NOMO-1 (cell line): Measurements from ENCODE around the gene TMEM39B.
"Not testable (repeated sequence)": the region's sequence is repeated elsewhere in the genome, so short reads cannot be mapped to it uniquely, and the experiment has no call there.

ENCODE experiments used
- DNase-seq, 2 experiments: peaks; one replicate each; lab custom pipeline; 2025; ENCODE audit not compliant: unreplicated experiment in 2 of 2; lab: John Stamatoyannopoulos, UW

Gene TMEM39B

DNA sequence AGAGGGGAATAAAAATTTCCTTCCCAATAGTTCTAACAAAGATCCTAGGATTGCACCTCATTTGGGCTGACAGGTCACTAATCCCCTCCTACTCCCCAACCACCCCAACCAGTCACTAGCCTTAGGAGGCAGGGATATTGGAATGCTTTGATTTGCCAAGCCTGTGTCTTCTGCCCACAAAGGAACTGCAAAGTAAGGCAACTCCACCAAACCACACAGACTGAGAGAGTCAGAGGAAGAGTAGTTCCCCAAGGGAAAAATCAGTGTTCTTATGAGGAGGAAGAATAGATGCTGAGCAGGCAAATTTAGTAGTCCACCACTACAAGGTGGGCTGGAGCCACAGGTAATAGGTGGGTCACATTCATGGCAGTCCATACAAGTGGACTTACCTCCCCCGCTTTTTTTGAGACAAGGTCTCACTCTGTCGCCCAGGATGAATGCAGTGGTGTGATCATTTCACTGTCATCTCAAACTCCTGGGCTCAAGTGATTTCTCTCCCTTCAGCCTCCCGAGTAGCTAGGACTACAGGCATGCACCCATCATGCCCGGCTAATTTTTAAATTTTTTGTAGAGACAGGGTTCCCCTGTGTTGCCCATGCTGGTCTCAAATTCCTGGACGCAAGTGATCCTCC, 3.7 kb upstream of the TMEM39B start:
- no peak for DNase-seq

DNA sequence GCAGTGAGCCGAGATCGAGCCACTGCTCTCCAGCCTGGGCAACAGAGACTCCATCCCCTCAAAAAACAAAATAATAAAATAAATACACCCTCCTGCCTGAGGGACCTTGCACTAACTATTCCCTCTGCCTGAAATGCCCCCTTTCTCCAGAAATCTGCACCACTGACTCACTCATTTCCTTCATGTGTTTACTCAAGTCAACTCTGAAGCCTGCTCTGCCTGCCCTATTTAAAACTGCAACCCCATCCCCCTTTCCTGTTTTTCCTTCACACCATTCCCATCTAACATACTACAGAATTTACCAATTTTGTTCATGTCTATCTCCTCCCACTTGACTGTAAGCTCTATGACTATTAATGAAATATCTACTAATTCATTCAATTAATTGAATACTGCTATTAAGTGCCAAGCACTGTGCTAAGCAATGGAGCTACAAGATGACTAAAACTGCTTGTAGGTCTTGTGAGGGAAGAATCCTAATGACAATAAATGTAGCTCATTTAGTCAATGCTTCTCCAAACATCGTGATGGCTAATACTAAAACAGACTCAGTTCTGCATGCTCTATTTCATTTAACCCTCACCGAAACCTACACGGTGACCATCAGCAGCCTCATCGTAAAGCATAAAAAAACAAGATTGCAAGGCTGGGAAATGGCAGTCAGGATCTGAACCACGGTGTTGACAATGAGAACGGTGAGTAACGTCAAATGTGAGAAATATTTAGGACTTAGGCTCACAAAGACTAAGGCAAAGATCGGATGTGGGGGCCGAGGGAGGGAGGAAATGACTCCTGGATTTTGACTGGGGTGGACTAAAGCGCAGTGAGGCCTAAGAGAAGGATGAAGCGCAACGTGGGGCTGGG, 749 bp upstream of the TMEM39B start:
- peak; percentile 42 to 53 for DNase-seq

DNA sequence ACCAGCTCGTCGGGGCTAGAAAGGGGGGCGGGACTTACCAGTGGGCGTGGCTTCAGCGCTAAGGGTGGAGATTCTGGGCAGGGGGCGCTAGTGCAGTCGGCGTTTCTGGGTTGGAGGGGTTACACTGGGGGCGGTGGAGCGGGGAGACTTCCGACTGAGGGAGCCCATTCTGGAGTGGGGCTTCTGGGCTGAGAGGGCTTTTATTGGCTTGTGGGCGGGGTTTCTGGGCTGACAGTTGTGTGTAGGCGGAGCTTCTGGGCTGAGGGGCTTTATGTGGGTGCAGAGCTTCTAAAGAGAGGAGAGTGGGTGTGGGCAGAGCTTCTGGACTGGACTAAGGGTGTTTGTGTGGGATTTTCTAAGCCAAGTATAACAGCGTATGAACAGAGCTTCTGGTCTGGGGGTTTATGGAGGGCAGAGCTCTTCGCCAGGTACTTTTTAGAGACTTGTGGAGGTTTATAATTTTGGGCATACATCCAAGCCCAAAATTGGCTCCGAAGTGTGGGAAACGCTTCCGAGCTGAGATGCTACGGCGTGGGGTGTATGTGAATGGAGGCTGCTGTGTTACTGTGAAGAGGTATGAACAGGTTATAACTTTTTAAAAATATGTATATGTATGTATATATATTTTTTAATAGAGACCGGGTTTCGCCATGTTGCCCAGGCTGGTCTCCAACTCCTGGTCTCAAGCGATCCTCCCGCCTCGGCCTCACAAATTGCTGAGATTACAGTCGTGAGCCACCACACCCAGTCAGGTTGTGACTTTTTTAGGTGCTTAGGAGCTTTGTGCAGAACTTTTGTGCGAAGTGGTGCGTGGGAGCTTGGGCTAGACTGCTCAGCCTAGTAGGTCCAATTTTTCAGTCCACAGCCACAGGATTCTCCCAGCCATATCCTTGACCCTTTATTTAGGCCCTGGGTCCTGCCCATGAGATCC, 825 bp downstream of the TMEM39B start:
- no peak for DNase-seq

DNA sequence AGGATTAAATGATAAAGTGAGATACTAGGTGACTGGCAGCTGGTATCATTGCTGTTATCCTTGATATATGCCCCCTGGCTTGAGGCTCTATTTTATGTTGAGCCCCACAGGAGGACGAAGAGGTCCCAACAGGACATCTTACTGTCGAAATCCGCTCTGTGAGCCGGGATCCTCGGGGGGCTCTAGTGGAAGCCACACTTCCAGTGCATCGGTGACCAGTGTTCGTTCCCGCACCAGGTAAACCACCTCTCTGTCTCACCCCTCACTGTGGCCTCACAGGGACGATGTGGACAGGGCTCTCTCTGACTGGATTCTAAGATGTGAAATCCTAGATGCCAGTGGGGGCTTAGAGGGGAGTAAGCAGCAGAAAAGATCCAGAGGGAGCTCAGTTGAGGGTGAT, 2.1 kb downstream of the TMEM39B start:
- DNase-seq = no peak

DNA sequence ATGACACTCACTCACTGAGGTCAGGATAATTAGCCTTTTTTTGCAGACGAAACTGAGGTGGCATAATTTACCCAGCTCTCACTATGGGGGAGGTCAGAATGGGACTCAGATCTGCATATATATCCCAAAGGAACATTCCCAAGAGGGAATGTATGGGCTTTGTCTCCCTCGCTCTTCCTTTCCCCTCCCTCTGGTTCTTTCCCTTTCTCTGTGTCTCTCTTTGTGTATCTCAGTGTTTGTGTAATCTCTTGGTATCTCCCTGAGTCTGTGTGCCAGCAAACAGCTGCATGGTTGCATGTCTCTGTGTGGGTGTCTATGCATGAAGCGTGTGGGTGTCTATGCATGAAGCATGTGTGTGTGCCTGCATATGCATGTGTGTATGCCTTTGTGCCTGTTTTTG, 4.7 kb downstream of the TMEM39B start:
- no peak for DNase-seq

DNA sequence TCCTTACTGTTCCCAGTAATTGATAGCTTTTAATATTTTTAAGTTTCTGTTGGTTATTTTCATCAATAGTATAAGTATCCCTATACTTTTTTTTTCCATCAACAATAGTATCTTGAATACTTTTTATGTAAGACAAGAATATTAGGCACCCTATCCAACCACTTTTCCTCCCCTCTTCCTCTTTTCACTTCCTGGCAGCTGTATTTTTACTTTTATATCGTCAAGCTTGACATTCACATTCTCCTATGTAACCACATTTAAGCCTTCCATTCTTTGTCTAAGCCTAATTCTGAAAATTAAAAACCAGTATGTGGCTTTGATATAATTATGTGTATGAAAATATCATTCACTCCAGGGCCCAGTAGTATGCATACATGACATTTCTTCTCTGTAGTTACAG, 9.3 kb downstream of the TMEM39B start:
- DNase-seq = no peak

DNA sequence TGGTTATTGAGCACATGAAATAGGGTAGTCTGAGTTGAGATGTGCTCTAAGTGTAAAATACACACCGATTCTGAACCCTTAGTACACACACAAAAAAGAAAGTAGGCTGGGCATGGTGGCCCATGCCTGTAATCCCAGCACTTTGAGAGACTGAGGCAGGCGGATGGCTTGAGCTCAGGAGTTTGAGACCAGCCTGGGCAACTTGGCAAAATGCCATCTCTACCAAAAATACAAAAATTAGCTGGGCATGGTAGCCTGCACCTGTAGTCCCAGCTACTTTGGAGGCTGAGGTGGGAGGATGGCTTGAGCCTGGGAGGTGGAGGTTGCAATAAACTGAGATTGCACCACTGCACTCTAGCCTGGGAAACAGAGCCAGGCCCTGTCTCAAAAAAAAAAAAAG, 13.6 kb downstream of the TMEM39B start:
- not testable (repeated sequence) for DNase-seq

DNA sequence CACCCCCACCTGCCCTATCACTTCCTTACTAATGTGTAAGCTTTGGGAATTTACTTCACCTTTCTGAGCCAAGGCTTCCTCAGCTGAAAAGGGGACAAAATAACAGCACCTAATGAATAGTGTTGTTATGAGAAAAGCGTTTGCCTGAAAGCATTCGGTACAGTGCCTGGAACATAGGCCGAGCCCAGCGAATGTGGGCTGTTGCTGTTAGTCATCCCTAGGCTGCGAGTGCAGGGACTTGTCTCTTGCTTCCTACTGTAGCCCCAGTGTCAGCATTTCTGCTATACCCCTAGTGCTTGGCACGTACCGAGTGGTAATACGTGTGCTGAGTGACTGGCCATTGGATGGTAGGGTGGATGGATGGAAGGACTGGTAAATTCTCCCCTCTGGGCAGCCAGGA, 18.4 kb downstream of the TMEM39B start:
- no peak for DNase-seq

DNA sequence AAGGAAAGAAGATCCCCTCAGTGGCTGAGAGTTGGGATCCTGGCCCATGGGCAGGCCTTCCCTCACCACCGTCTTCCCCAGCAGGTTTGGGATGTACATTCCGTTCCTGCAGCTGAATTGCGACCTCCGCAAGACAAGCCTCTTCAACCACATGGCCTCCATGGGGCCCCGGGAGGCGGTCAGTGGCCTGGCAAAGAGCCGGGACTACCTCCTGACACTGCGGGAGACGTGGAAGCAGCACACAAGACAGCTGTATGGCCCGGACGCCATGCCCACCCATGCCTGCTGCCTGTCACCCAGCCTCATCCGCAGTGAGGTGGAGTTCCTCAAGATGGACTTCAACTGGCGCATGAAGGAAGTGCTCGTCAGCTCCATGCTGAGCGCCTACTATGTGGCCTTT, 18.9 kb downstream of the TMEM39B start:
- DNase-seq = no peak

DNA sequence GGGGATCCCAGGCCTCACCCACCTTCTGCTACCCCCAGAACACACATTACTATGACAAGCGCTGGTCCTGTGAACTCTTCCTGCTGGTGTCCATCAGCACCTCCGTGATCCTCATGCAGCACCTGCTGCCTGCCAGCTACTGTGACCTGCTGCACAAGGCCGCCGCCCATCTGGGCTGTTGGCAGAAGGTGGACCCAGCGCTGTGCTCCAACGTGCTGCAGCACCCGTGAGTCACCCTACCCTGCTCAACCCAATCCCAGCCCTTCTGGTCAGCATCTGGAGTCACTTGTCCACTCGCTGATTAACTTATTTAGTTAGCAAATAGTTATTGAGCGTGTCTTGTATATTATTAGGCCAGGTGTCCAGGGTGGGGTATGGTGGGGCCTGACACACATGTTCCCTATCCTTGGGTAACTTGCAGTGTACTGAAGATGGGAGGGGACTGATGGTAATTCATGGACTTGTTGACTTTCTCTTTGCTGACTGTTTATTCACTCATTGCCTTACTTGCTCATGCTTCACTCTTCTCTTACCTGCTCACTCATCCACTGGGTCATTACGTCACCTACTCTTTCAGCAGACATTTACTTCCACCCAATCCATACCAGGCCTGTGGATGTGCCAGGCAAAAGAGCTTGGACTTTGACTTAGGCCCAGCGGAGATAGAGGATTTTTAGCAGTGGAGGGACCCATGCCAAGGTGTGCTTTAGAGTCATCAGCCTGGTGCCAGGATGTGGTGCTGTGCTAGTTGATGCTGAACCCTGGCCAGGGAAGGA, 22.2 kb downstream of the TMEM39B start:
- no peak for DNase-seq

DNA sequence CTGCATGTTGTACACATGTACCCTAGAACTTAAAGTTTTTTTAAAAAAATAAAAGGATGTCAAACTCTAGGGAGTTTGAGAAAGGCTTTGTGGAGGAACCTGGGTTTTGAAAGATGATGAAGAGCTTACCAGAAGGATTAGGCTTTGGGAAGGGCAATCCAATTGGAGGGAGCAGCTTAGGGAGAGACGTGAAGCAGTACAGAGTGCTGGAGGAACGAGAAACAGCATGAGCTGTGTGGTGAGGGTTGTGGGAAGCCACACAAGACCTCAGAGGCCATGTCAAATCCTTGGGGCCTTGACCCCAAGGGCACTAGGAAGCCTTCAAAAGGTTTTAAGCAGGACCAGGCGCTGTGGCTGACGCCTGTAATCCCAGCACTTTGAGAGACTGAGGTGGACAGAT, 26.7 kb downstream of the TMEM39B start:
- DNase-seq = no peak

DNA sequence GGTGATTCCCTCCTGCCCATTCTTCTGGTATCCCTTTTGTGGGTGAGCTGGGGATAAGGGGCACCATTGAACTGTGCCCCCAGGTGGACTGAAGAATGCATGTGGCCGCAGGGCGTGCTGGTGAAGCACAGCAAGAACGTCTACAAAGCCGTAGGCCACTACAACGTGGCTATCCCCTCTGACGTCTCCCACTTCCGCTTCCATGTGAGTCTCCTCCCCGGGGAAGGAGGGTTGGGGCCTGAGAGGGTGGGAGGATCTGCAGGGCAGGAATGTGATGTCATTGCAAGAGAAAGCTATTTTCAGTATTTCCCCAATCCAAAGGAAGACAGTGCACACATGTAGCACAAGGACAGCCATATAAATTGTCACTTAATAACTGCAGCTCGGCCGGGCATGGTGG, 27.6 kb downstream of the TMEM39B start:
- peak; percentile 62 to 64 for DNase-seq

DNA sequence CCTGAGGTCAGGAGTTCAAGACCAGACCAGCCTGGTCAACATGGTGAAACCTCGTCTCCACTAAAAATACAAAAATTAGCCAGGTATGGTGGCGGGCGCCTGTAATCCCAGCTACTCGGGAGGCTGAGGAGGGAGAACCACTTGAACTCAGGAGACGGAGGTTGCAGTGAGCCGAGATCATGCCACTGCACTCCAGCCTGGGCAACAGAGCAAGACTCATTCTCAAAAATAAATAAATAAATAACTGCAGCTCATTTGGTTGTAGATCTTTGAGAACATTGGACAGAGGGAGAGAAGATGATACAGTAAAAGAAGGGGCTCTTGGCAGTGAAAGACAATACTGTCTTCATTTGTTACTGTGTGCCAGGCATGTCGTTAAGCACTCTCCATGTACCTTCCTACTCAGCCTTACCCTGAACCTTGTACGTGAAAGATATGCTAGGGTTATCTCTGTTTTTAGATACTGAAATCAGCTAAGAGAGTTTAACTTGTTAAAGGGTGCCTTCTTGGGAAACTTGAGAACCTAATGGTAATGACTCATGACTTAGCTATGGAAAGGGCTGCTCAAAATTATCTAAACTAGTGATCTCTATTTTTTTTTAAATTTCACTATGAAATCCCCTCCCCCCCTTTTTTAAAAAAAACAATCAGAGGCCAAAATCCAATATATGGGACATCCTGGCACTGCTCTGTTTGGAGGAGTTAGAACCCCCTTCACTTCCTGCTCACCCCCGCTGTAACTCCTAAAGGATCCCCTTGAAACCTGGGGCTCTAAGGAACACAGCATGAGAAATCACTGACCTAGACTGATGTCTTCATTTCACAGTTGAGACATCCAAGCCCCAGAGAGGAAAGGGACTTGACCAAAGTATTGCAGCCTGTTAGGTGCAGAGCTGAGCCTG, 28.3 kb downstream of the TMEM39B start:
- DNase-seq = no peak

DNA sequence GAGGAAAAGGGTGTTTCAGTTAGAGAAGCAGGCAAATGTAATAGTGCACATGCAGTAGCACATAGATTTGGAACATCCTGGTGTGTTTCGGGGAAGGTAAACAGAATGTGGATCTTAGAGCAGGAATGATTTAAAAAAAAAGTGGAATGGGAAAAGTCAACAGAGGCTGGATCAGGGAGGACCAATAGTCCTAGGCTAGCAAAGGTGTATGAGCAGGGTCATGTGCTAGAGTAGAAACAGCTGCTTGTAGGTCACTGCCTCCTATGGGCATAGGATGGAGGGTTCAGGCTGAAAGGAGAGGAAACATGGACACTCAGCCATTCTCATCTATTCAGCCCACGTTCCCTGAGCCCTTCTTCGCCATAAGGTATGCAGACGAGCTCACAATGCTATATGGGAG, 31.4 kb downstream of the TMEM39B start:
- no peak for DNase-seq

DNA sequence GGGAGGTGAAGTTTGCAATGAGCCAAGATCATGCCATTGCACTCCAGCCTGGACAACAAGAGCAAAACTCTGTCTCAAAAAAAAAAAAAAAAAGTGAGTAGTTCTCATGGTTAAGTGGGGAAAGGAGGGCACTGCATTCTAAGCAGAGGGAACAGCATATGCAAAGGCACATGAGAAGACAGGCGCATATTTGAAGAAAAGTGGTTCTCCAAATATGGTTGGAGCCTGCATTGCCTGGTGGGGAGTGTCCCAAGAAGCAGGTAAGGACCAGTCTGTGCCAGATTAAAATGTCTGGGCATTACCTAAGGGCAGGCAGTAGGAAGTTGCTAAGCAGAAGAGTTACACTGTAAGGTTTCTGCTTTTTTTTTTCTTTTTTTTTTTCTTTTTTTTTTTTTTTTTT, 32.6 kb downstream of the TMEM39B start:
- DNase-seq = no peak

DNA sequence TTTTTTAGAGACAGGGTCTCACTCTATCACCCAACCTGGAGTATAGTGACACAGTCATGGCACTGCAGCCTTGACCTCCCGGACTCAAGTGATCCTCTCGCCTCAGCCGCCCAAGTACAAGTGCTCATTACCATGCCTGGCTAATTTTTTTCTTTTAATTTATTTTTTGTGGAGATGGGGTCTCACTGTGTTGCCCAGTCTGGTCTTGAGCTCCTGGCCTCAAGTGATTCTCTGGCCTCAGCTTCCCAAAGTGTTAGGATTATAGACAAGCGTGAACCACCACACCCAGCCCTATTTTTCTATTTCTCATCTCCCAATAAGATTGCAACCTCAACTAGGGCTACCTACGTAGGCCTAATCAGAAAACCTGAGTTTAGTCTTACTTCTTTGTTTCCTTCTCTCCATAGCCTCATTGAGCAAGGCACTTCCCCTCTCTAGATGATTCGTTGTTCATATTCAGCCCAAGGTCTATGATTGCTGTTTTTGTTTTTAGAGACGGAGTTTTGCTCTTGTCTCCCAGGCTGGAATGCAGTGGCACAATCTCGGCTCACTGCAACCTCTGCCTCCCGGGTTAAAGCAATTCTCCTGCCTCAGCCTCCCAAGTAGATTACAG, 34.0 kb downstream of the TMEM39B start:
- peak; percentile 13 to 41 for DNase-seq

DNA sequence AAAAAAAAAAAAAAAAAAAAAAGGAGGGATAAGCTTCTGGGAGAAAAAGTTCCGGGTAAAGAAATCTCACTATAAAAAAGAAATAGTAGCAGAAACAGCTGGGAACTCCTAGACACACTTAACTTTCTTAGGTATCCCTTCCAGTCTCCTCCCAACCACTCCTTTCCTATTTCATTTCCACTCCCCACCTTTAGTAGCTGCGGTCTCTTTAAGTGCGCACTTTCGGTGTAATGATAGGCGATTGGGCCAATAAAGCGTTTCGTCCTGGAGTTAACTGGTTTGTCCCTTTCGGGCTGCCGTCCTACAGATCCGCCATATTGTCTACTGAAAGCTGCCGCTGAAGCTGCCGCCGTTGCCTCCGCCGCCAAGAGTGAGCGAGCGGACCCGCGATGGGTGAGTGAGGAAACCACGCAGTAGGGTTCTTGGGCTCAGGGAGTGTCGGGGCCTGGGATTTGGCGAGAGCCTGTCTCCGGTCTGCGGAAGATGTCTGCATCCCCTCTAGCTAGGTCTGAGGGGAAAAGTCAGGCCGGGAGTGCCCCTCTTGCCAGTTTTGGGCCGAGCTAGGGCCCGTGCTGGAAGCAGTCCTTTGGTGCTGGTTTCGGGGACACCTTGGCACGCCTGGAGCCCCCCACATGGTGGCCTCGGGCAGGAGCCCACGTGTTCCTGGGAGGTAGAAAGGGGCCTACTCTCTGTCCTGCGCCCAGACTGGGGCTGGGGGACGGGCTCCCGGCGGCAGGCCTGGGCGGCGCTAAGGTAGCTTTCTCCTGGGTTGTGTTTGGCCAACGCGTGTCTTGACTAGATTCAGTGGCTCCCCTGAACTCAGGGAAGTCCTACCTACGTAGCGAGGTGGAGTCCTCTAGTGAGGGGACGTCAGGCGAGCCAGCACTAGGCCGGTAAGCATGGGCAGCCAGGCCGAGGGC, 35.3 kb downstream of the TMEM39B start, which contains the start of gene KPNA6:
TSS of gene KPNA6 (plus strand) at position 315 of the 920 bp plus-strand sequence. CDS start at position 390, 75 bp downstream.
- DNase-seq = peak; percentile 91

DNA sequence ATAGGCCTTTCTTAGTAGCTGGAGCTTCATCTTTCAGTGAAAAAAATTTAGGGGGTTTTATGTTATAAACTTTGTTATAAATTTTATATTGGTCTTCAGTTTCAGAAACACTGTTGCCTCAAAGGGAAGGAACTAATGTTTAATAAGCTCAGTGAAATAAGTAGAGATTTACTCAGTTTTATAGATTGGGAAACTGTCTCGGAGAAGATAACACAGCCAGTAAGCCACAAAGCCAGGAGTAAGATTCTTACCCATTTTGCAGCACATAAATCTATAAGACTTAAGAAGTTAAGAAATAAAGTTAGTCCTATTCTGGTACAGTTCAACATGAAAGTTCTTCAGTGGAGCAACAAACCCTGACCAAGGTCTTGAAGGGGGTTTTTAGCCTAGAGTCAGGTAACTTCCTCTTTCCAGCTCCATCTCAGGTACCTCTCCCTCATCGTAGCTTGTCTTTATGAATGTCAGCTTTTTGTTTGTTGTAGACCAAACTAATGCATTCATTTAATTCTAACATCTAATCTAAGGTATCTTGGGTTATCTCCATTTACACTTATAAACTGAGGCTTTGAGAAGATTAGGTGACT, 38.4 kb downstream of the TMEM39B start:
- DNase-seq = no peak
